DOHH2 (cell line): ENCODE measurements around the gene ZNF100.

Source experiments
- CTCF ChIP-seq: fragments of 200-600 bp; sonication (generic); IDR thresholded peaks from one replicate; pipeline ENCODE4 v1.5.1; 2014; ENCODE audit warnings: antibody characterized with exemption, mild to moderate bottlenecking, low read depth, low read length; ENCODE audit not compliant: poor library complexity, severe bottlenecking
- EZH2phosphoT487 ChIP-seq: fragments of 200-600 bp; sonication (generic); IDR thresholded peaks from 2 replicates; pipeline ENCODE4 v1.6.1; 2017; ENCODE audit warnings: borderline replicate concordance, mild to moderate bottlenecking, antibody characterized with exemption, low read length, moderate library complexity, mixed read lengths

DNA sequence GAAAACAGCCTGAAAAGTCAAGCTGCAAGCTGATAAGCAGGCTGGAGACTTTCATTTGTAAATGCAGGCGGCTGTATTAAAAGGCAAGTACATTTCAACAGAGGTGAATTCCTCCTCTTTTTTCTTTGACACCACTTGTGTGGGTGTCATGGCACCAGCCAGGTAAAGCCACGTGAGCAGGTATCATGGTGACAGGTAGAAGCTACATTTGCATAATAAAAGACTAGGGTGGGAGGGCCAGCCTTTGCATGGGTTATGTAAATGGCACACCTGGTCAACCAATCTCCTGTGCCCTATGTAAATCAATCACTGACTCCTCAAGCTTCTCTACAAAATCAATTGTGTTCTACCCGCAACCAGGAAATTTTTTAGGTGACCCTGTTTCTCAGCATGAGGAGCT, 68.2 kb downstream of the ZNF100 start:
- TF ChIP-seq CTCF (no peak), EZH2phosphoT487 (no peak)
